K562 (cell line): ENCODE results near the gene LMNA. TPM values are rescaled to one million over a fixed set of nuclear protein-coding genes. Genes with fewer than 3 reads are reported as not detected.
A peak's percentile ranks its signal among the peaks of the same experiment; 100 is the strongest.

Experiments
- ATF4 ChIP-seq: fragments of 450-650 bp; formaldehyde crosslinking; IDR thresholded peaks from 2 replicates; pipeline ENCODE4 v1.4.0; 2022; ENCODE audit warnings: mild to moderate bottlenecking, moderate library complexity
- CC2D1A ChIP-seq: fragments of 450-650 bp; IDR thresholded peaks from 2 replicates; pipeline ENCODE4 v1.6.1; 2017; ENCODE audit warnings: mild to moderate bottlenecking
- CHCHD3 ChIP-seq: fragments of 250-450 bp; sonication (Bioruptor Pico); IDR thresholded peaks from 2 replicates; pipeline ENCODE4 v2.1.2; 2022; ENCODE audit warnings: mild to moderate bottlenecking
- CTBP1 ChIP-seq: fragments of 450-650 bp; IDR thresholded peaks from 2 replicates; pipeline ENCODE4 v1.6.1; 2016; ENCODE audit warnings: borderline replicate concordance
- ERF ChIP-seq: fragments of 450-650 bp; formaldehyde crosslinking; IDR thresholded peaks from 2 replicates; pipeline ENCODE4 v1.4.0; 2020; ENCODE audit warnings: mild to moderate bottlenecking, mixed read lengths
- EZH2 ChIP-seq: IDR thresholded peaks from 2 replicates; pipeline ENCODE4 v1.6.1; 2012; ENCODE audit warnings: low read depth, mild to moderate bottlenecking, inconsistent platforms, low read length, borderline replicate concordance
- HDGF ChIP-seq: fragments of 450-650 bp; IDR thresholded peaks from 2 replicates; pipeline ENCODE4 v1.6.1; 2016
- HOMEZ ChIP-seq: fragments of 250-450 bp; sonication (Bioruptor Pico); IDR thresholded peaks from 2 replicates; pipeline ENCODE4 v1.4.0; 2020; ENCODE audit warnings: mild to moderate bottlenecking, moderate library complexity
- KLF13 ChIP-seq: fragments of 450-650 bp; IDR thresholded peaks from 2 replicates; pipeline ENCODE4 v1.6.1; 2016; ENCODE audit warnings: missing genetic modification characterization, low read depth, mild to moderate bottlenecking, missing compliant biosample characterization, moderate library complexity, borderline replicate concordance
- NRF1 ChIP-seq, 2 experiments: fragments of 450-650 bp; IDR thresholded peaks in 1 of 2; conservative IDR thresholded peaks in 1 of 2; 2 replicates each; pipeline ENCODE4 v1.6.1; 2014; ENCODE audit warnings: mild to moderate bottlenecking in 2 of 2
- RBM17 ChIP-seq: fragments of 200-400 bp; formaldehyde crosslinking; IDR thresholded peaks from 2 replicates; pipeline ENCODE4 v1.6.1; 2017; ENCODE audit warnings: low read depth, mild to moderate bottlenecking, low read length, borderline replicate concordance
- SRF ChIP-seq, 2 experiments: fragments of 250-450, 450-650 bp in 1 of 2; sonication (Bioruptor Pico) in 1 of 2; sonication (generic) in 1 of 2; formaldehyde crosslinking; IDR thresholded peaks; 2 replicates each; pipeline versions ENCODE4 v1.5.0 to v1.5.1; 2020 to 2022; ENCODE audit warnings: mild to moderate bottlenecking in 1 of 2, missing genetic modification reagents in 1 of 2
- ZFP1 ChIP-seq: fragments of 450-650 bp; formaldehyde crosslinking; IDR thresholded peaks from 2 replicates; pipeline ENCODE4 v1.4.0; 2020; ENCODE audit warnings: mild to moderate bottlenecking, mixed read lengths
- ZNF12 ChIP-seq: sonication (generic); formaldehyde crosslinking; IDR thresholded peaks from 2 replicates; pipeline ENCODE4 v1.4.0; 2020; ENCODE audit warnings: mild to moderate bottlenecking, missing genetic modification reagents
- ZNF274 ChIP-seq: IDR thresholded peaks from 2 replicates; pipeline ENCODE4 v1.6.1; 2011; ENCODE audit warnings: low read depth, mild to moderate bottlenecking, low read length, moderate library complexity, borderline replicate concordance
- ZNF695 ChIP-seq: fragments of 450-650 bp; formaldehyde crosslinking; IDR thresholded peaks from 2 replicates; pipeline ENCODE4 v1.4.0; 2020; ENCODE audit warnings: mild to moderate bottlenecking, moderate library complexity
- ZNF830 ChIP-seq: fragments of 250-450 bp; sonication (Bioruptor Pico); IDR thresholded peaks from 2 replicates; pipeline ENCODE4 v1.5.0; 2021; ENCODE audit warnings: mild to moderate bottlenecking
- polyA plus RNA-seq, 8 experiments: library from polyadenylated mRNA; depleted of rRNA in 4 of 8; stranded (reverse) in 5 of 8; unstranded in 3 of 8; fragments of >200 nt; fragmentation: Nextera tagmentation in 2 of 8; fragmentation: Illumina TruSeq in 1 of 8; extraction: Ambion mirVana in 2 of 8; extraction: Trizol in 1 of 8; gene quantifications; 2 replicates each; pipeline versions ENCODE4 v1.2.1 to v1.2.3, GENCODE V29; 2011 to 2014; ENCODE audit warnings: inconsistent platforms in 1 of 8, missing spikeins in 1 of 8
- total RNA-seq, 7 experiments: library from RNA; depleted of rRNA in 6 of 7; stranded (reverse); fragments of >200 nt in 6 of 7; fragmentation: Illumina TruSeq in 2 of 7; extraction: Trizol in 2 of 7; gene quantifications; 2 replicates each; pipeline versions ENCODE4 v1.2.1 to v1.2.3, GENCODE V29; 2011 to 2021; ENCODE audit warnings: low replicate concordance in 1 of 7
- TF ChIP-seq, protein P1 (sequence below): fragments of 450-650 bp; IDR thresholded peaks from 2 replicates; pipeline ENCODE4 v1.6.1; 2016; ENCODE audit warnings: antibody characterized with exemption
- TF ChIP-seq, protein P2 (sequence below): fragments of 450-650 bp; IDR thresholded peaks from 2 replicates; pipeline ENCODE4 v1.6.1; 2014; ENCODE audit warnings: low read depth, mild to moderate bottlenecking, moderate library complexity, borderline replicate concordance
- TF ChIP-seq, protein P3 (sequence below): fragments of 200-400 bp; formaldehyde crosslinking; IDR thresholded peaks from 2 replicates; pipeline ENCODE4 v1.6.1; 2017; ENCODE audit warnings: mild to moderate bottlenecking, low read depth, low read length, moderate library complexity

LMNA gene
- total and polyA plus RNA-seq, 9 of the 15 experiments (the other 6 are each of a cell fraction or from before 2014, with no cell fraction given) = 1.00 to 347 (median 88.2) TPM

DNA sequence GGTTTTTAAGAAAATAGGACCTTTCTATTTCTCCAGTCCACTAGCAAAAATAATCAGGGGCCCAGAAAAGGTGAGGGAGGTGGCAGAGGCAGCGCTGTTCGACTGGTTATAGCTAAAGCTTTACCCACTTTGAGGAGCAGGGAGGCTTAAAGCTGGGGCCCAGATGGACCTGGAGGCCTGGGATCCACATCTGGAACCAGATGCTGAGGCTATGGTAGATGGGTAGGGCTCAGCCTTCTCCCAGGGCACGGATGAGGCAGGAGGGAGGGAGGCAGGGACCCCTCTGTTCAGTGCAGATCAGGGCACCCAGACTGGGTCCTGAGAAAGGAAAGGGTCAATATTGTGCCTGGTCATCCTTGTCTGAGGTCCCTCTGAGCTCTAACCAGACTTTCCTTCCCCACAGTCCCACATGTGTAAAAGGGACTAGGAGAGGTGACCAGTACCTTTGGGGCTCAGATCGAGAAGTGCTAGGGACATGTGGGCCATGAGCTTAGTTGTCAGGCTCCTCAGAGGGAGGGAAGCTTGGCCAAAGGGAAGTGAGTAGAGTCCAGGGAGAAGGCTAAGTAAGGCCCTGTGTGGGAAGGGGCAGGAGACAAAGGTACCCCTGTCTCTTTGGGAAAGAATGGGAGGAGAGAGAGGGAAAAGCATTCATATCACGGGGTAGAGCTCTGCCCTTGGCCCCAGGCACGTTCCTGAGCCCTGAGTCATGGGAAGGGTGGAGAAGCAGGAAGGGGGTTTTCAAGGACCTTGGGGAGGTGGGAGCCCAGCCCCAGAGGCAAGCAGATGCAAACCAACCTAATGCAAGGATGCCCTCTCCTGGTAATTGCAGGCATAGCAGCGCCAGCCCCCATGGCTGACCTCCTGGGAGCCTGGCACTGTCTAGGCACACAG, 15.4 kb downstream of the LMNA start (continued):
- TF ChIP-seq HOMEZ (no peak), SRF (CRISPR knock-in tag; IDR thresholded peaks at IDR 0.05) (no peak), CC2D1A (peak; percentile 92), CHCHD3 (CRISPR knock-in tag) (no peak), ZNF12 (CRISPR knock-in tag) (peak; percentile 17; the same call in 1 of the 2 replicates), ZFP1 (CRISPR knock-in tag) (no peak), RBM17 (no peak), ERF (no peak), ZNF830 (CRISPR knock-in tag) (no peak), EZH2 (no peak), CTBP1 (no peak; the same call in 1 of the 2 replicates), NRF1 (conservative IDR thresholded peaks at IDR 0.05 in 1 of 2, IDR thresholded peaks at IDR 0.05 in 1 of 2) (no peak), ZNF274 (no peak), HDGF (peak; percentile 97), KLF13 (no peak), ATF4 (CRISPR knock-in tag) (no peak), ZNF695 (CRISPR knock-in tag) (no peak)
- TF ChIP-seq, protein P1, sequence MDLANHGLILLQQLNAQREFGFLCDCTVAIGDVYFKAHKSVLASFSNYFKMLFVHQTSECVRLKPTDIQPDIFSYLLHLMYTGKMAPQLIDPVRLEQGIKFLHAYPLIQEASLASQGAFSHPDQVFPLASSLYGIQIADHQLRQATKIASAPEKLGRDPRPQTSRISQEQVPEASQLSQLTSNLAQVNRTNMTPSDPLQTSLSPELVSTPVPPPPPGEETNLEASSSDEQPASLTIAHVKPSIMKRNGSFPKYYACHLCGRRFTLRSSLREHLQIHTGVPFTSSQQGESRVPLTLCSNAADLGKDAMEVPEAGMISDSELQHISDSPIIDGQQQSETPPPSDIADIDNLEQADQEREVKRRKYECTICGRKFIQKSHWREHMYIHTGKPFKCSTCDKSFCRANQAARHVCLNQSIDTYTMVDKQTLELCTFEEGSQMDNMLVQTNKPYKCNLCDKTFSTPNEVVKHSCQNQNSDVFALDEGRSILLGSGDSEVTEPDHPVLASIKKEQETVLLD = peak; percentile 68; the same call in 1 of the 2 replicates
- TF ChIP-seq, protein P2, sequence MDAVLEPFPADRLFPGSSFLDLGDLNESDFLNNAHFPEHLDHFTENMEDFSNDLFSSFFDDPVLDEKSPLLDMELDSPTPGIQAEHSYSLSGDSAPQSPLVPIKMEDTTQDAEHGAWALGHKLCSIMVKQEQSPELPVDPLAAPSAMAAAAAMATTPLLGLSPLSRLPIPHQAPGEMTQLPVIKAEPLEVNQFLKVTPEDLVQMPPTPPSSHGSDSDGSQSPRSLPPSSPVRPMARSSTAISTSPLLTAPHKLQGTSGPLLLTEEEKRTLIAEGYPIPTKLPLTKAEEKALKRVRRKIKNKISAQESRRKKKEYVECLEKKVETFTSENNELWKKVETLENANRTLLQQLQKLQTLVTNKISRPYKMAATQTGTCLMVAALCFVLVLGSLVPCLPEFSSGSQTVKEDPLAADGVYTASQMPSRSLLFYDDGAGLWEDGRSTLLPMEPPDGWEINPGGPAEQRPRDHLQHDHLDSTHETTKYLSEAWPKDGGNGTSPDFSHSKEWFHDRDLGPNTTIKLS = no peak
- TF ChIP-seq, protein P3, sequence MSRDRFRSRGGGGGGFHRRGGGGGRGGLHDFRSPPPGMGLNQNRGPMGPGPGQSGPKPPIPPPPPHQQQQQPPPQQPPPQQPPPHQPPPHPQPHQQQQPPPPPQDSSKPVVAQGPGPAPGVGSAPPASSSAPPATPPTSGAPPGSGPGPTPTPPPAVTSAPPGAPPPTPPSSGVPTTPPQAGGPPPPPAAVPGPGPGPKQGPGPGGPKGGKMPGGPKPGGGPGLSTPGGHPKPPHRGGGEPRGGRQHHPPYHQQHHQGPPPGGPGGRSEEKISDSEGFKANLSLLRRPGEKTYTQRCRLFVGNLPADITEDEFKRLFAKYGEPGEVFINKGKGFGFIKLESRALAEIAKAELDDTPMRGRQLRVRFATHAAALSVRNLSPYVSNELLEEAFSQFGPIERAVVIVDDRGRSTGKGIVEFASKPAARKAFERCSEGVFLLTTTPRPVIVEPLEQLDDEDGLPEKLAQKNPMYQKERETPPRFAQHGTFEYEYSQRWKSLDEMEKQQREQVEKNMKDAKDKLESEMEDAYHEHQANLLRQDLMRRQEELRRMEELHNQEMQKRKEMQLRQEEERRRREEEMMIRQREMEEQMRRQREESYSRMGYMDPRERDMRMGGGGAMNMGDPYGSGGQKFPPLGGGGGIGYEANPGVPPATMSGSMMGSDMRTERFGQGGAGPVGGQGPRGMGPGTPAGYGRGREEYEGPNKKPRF = no peak
